GM20431 (cell line): ENCODE data around the gene CEP95.
"Not testable (repeated sequence)": the region's sequence is repeated elsewhere in the genome, so short reads cannot be mapped to it uniquely, and the experiment has no call there.

Experiments
- in situ Hi-C: fragments of 300-500 bp; cut with MseI, MboI; formaldehyde crosslinking; loops from one replicate; pipeline ENCODE4 v1.15.0; 2020; ENCODE audit warnings: low sequenced_read_pairs; ENCODE audit not compliant: unreplicated experiment

The CEP95 gene, protein sequence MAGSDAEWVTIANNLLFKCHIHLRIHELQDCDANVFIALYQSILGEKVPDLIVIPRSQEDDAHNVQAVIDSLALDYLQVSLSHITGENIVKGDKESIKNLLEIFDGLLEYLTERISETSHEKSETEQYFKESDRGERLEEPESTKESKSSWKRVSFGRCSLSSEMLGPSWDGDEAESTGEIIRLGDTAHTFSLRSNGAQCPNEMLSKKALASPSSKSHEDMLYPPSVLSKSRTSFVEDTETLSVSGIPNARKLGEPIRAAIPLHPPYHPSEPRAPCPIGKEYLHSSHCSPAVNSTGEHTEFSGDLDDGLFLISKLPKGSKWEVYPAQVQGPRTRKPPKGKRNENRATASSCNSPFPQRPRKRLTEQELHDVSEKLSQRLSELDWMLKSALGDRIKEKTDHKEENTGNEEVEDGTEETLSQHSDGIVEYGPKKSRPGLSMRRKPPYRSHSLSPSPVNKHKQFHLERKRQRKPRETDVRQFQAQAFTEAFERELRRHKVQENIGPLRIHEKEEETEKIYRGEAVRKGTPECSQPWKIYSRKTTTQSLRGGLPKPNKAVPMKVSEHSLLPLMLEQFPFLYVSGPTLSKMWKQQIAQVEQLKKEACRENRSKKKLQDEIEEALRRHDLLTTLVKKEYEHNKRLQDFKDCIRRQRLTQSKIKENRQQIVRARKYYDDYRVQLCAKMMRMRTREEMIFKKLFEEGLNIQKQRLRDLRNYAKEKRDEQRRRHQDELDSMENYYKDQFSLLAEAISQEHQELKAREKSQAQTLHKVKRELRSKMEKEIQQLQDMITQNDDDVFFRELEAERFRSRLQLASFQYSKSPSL

DNA sequence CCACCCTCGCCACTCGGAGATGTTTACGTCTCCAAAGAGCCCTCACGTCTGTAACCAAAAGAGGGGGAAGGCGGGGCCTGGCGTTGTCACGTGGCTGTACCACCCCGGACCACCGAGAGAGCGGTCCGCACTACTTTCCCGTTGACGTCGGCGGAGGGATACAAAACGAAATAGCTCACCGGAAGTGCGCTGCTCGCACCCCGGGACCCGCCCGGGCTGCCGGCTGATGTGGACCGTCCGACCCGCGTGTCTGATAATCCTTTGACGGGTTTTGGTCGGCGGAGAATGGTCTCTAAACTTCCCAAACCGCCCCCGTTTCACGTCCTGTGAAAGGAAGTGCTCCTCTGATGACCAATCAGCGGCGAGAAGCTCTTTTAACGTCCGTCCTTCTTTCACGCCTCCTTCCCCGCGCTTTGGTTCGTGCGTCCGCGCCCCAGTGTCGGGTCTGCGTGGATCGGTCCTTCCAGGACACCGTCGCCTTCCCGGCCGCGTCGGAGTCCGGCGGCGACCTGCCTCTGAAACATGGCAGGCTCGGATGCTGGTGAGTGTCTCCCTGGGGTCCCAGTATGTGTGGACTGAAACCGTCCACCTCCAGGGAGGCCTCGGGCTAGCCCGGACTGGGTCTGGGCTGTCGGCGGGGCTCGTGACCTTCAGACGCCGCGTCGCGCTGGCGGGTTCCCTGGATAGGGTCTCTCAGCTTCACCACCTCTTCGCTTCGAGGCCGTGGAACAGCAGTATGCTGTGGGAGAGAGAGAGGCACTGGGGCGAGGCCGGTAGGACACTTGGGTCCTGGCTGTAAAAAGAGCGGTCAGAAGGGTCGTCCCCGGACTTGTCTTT lies at the start of gene CEP95:
TSS of gene CEP95 (plus strand) at position 402 of the 837 bp plus-strand sequence. CDS start at position 523, 121 bp downstream.
- in situ Hi-C loops: no loop called here

DNA sequence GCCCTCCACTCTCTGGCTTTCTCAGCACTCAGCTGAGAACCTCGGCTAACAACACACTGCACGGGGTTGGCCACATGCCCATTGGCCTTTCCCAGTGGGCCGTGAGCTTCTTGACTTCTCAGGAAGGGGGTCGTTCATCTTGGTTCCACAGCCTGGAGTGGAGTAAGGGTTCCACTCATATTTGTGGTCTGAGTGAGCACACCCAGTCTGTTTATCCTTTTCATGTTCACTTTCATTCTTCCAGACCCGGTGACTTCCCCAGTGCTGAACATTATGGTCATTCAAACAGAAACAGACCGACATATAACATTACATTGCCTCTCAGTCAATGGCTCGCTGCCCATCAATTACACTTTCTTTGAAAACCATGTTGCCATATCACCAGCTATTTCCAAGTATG lies 49.6 kb upstream of the CEP95 start:
- in situ Hi-C loops: no loop called here

DNA sequence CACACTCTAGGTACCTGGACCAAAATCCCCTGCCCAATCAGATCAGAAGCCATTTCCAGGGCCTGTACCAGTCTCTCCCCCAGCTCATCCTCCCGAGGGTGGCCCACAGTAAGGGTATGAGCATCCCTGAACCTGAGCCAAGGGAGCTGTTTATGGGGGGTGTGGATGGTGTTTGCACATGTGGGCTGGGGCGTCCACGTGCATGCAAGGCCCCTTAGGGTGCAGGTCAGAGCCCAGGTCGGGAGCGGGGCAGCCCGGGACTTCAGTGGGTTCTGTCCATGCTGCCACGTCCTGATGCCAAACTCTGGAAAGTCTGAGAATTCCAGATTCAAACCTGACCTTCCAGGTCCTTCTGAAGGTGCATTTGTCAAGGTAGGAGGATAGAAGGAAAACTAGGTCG lies 48.0 kb upstream of the CEP95 start:
- in situ Hi-C loops: no loop called here

DNA sequence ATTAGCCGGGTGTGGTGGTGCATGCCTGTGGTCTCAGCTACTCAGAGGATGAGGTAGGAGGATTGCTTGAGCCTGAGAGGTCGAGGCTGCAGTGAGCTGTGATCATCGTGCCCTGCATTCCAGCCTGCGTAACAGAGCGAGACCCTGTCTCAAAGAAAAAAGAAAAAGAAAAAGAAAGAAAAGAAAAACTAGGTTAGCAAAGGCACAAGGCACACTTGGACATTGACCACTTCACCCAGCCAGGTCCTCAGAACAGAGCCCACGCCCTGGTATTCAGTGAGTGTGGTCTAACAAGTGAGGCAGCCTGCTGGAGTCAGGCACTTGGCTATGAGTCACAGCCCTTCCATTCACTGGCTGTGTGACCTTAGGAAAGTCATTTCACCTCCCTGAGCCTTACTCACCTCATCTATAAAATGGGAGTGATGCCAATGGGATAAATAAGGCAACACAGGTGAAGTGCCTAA lies 47.5 kb upstream of the CEP95 start:
- in situ Hi-C loops: no loop called here

DNA sequence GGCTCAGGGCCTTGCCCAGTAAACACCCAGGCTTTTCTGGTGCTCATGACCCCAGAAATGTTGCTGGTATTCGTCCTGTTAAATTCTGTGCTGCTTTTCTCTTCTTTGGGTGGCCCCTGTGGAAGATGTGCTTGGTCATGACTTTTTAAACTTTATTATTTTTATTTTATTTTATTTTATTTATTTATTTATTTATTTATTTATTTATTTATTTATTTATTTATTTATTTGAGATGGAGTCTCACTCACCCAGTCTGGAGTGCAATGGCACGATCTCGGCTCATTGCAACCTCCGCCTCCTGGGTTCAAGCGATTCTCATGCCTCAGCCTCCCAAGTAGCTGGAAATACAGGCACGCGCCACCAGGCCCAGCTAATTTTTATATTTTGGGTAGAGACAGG lies 47.0 kb upstream of the CEP95 start:
- in situ Hi-C loops: not testable (repeated sequence)

DNA sequence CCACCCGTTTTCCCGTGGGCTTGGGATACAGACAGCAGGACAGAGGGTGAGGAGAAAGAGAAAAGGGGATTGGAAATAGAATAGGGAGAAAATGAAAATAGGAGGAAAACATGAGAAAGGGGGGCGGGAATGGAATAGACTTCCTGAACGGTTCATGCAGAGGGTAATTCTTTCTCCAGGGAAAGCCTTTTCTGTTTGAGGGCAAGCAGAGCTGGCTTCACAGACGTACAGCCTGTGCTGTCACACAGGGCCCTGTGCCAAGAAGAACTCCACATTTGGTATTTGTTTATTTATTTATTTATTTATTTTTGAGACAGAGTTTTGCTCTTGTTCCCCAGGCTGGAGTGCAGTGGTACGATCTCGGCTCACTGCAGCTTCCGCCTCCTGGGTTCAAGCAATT lies 45.8 kb upstream of the CEP95 start:
- in situ Hi-C loops: no loop called here

DNA sequence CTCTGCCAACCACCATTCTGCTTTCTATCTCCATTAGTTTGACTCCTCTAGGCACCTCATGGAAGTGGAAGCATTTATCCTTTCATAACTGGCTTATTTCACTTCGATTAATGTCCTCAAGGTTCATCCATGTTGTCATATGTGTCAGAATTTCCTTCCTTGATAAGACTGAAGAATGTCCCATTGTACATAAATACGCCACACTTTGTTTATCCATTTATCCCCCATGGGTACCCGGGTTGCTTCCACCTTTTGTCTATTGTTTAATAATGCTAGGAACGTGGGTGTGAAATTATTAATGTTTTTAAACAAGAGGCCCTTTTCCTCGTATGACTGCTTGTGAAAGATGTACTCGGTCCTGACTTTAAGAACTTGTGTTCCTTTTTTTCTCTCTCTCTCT lies 45.0 kb upstream of the CEP95 start:
- in situ Hi-C loops: no loop called here

DNA sequence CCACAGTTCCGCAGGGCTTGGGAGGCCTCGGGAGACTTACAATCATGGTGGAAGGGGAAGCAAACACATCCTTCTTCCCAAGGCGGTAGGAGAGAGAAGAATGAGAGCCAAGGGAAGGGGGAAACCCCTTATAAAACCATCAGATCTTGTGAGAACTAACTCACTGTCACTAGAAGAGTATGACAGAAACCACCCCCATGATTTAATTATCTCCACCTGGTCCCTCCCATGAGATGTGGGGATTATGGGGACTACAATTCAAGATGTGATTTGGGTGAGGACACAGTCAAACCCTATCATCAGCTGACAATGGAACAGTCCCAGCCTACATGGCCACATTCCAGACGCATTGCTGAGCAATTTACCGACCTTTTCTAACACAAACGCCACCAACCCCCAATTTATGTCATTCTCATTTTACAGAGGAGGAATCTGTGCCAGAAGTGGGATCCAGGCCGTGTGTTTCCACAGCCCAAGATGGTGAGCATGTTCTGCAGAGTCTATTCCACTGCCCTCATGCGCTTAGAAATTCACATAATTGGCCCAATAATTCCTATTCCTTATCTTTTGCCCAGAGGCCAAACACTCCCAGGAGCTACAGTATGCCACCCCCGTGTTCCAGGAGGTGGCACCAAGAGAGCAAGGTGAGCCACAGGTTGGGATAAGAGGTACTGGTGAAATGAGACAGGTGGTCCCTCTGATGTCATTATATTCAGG lies 40.6 kb upstream of the CEP95 start:
- in situ Hi-C loops: no loop called here

DNA sequence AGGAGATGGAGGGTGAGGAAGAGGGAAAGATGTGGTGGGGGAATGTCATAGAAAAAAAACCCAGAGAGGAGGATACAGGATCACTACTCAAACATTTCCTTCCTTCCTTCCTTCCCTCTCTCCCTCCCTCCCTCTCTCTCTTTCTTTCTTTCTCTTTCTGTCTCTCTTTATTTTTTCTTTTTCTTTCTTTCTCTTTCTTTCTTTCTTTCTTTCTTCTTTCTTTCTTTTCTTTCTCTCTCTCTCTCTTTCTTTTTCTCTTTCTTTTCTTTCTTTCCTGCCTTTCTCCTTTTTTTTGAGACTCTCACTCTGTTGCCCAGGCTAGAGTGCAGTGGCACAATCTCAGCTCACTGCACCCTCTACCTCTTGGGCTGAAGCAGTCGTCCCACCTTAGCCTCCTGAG lies 39.9 kb upstream of the CEP95 start:
- in situ Hi-C loops: not testable (repeated sequence)

DNA sequence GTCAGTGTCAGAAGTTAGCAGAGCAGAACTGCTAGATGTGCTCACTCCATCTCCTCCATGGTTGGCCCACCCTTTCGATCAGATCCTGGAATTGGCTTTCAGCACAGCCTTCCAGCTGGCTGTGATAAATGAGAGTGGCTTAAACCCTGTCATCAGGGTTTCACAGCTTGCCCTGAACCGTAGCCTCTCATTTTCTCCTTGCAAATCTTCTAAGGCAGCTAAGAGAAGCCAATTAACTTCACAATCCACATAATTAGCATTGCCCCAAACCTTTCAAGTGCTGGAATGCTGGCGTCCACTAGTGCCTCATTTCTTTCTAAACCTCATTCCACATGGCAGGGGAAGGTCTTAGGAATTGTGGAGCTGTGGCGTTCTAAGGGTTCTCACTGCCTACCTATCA lies 36.2 kb upstream of the CEP95 start:
- in situ Hi-C loops: no loop called here

DNA sequence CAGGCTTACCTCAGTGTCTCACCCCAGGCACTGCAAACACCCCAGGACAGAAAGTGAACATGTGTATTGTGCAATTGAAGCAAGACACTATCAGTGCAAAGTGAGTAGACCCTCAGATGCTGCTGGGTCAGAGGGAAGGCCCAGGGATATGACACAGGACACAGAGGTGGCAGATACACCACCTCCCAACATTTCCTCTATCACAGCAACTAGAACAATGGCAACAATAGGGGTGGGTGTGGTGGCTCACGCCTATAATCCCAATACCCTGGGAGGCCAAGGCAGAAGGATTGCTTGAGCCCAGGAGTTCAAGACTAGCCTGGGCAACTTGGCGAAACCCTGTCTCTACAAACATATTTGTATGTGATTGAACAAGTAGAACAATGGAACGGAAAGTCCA lies 35.3 kb upstream of the CEP95 start:
- in situ Hi-C loops: no loop called here

DNA sequence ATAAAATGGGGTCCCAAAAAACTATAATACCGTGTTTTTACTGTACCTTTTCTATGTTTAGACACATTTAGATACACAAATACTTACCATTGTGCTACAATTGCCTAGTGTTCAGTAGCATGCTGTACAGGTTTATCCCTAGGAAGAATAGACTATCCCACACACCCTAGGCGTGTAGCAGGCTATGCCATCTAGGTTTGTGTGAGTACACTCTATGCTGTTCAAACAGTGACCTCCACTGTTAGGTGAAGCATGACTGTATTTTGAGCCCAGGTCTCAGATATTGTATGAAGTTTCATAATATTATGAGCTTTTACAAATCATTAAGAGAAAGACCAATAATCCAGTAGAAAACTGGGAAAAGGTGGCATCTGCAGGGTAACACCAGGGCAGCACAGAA lies 34.2 kb upstream of the CEP95 start:
- in situ Hi-C loops: no loop called here

DNA sequence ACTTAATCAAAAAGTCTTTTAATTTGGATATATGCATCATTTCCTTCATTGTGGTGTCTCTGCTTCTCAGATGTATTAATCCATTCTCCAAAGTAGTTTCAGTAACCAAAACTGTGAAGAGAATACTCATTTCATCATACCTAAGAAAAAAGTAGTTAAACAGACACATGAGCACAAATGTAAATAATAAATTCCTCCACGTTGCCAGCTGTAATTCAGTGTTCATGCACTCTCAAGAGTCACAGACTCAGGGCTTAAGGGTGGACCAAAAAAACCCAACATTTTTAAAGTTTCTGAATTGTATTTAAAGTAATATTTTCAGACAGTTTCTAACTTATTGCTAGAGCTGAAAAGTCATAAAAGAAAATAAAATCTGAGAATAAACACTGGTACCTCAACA lies 28.9 kb upstream of the CEP95 start:
- in situ Hi-C loops: no loop called here

DNA sequence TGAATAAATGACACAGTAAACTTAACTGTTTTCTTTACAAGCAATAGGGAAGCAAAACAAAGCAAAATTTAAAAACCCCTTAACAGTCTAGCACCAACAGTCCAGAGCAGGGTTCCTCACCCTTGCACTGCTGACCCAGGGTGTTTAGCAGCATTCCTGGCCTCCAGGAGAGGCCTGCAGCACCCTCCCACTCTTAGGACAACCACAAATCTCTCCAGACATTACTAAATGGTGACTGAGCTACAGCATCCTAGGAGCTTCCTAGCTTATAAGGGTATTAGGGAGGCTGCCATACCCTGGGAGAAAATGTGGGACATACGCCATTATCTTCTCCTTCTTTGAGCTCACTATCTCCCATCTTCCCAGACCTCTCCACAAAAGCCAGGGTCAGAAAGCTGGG lies 25.8 kb upstream of the CEP95 start:
- in situ Hi-C loops: no loop called here

DNA sequence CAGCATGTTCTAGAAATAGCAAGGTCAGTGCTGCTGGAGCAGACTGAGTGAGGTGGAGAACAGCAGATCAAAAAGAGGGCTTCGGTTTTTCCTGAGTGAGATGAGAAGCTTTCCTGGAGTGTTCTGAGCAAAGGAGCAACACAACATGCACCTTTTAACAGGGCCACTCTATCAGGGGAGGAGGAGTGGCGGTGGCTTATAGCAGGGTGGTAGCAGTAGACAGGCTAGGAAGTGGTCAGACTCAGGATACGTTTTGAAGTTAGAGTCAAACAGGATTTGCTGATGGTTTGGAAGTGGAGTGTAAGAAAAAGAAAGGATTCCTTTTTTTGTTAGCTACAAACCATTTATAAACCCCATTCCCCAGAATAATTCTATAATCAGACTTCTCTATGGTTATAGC lies 22.4 kb upstream of the CEP95 start:
- in situ Hi-C loops: no loop called here

DNA sequence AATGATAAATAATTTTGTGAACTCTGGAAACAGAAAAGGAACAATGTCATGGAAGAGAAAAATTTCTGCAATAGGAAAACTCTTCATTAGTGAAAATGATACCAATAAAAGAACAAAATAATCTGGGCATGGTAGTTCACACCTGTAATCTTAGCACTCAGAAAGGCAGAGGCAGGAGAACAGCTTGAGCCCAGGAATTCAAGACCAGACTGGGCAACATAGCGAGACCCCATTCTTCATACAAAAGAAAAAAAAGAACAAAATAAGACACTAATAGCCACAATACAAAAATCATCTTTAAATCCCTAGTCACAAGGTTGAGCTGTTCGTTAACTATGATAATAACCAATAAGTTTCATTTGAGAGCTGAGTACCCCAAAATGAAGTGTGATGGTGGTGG lies 18.5 kb upstream of the CEP95 start:
- in situ Hi-C loops: no loop called here

DNA sequence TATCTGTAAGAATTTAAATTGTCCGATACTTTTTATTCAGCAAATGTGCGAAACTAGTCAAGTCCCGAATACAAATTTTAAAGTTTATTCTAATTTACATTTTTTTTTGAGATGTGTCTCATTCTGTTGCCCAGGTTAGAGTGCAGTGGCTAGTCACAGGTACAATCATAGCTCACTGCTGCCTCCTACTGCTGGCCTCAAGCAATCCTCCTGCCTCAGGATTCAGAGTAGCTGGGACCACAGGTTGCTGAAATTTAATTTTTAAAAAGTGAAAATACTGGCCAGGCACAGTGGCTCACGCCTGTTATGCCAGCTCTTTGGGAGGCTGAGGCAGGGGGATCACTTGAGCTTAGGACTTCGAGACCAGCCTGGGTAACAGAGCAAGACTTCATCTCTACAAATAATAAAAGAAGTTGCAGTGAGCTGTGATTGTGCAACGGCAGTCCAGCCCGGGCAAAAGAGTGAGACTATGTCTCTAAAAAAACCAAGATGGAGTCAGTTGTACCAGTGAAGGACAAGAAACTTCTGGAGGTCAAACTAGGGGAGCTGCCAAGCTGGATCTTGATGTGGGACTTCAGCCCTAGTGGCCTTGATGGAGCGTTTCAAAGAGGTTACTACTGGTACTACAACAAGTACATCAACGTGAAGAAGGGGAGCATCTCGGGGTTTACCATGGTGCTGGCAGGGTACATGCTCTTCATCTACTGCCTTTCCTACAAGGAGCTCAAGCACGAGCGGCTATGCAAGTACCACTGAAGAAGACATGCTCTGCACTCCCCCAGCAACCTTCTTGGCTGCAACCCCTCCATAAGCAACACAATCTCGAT lies 15.5 kb upstream of the CEP95 start:
- in situ Hi-C loops: no loop called here

DNA sequence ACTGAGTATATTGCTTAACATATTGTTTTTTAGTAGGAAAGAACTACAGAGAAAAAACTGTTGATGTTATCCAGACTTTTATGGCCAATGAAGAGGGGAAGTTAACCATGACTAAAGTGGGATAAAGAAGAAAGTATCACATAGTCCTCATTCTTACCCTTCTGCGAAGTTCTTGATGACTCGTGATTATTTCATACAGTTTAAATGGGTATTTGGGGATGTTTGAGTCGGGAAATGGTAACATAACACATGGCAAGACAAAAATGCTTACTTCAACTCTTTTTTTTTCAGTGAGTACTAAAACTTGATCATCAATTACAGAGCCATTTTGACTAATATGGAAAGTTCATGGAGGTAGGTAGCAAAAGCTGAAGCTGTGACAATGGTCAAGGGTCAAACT lies 14.8 kb upstream of the CEP95 start:
- in situ Hi-C loops: no loop called here

DNA sequence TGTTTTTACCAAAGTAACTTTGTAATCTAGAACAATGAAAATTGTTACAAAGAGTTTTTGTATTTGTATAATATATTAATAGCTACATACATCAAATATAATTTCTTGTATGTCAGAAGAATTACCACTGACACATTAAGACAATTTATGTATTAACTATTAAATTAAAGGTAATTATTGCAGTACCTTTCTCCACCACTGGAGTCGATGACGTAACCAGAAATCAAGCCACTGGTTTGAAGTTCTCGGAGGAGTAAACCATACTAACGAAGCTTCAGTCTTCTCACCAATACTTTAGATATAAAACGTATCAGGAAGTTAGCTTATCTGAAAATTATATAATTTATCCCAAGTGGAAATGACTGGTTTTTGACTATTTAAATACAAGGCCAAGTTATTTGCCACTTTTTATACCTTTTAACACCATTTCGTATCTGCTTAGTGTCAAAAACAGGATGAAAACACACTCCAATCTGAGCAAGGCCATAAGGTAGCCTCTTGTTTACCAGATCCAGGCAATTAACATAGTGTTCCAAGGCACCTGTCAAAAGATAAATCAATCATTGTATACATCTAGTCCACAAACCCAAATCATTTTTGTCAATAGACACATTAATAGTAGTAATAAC lies 14.2 kb upstream of the CEP95 start:
- in situ Hi-C loops: no loop called here
